Retinal pigment epithelial cell (primary cell): ENCODE data around the gene ARSA.
A peak's percentile ranks its signal among the peaks of the same experiment; 100 is the strongest.
"Not testable (repeated sequence)": the region's sequence is repeated elsewhere in the genome, so short reads cannot be mapped to it uniquely, and the experiment has no call there.

Experiments
- DNase-seq: peaks from one replicate; pipeline ENCODE4 v3.0.0-alpha.2; 2010; ENCODE audit warnings: low read depth
- H3K4me3 ChIP-seq: 2 replicates; pipeline ENCODE4 v1.5.1; 2011; ENCODE audit warnings: mild to moderate bottlenecking, low read length, control low read depth, moderate library complexity
- CTCF ChIP-seq: conservative IDR thresholded peaks from 2 replicates; pipeline ENCODE4 v1.5.1; 2011; ENCODE audit warnings: low read depth, low read length, control low read depth, inconsistent platforms

The ARSA gene

GRCh38 chr22:50622723-50623327, 5.1 kb downstream of the ARSA start:
- H3K4me3 ChIP-seq = no peak overlapping the region
- DNase-seq = no peak
- no peak for TF ChIP-seq CTCF

GRCh38 chr22:50621948-50622722, 5.8 kb downstream of the ARSA start:
- DNase-seq = no peak
- TF ChIP-seq CTCF = peak; percentile 36
- no peak overlapping the region for H3K4me3 ChIP-seq

GRCh38 chr22:50621356-50621880, 6.5 kb downstream of the ARSA start:
- H3K4me3 ChIP-seq = no peak overlapping the region
- no peak for DNase-seq
- TF ChIP-seq CTCF = no peak

GRCh38 chr22:50620593-50621355, 7.2 kb downstream of the ARSA start:
- H3K4me3 ChIP-seq = no peak overlapping the region
- no peak for TF ChIP-seq CTCF
- no peak for DNase-seq

GRCh38 chr22:50614296-50614695, 13.7 kb downstream of the ARSA start:
- not testable (repeated sequence) for DNase-seq, H3K4me3 ChIP-seq

- TF ChIP-seq CTCF = no peak
- no peak overlapping the region for H3K4me3 ChIP-seq
- DNase-seq = no peak
These were observed 14.5 kb downstream of the ARSA start for GRCh38 chr22:50613291-50613981.
